ENCODE data around the gene ZMYND8. TPM values are rescaled to one million over a fixed set of nuclear protein-coding genes. Genes with fewer than 3 reads are reported as not detected.

The ZMYND8 gene
- polyA plus RNA-seq, 3 donors: 1.4 to 13.8 (median 5.8) TPM

- no peak overlapping the region for H3K4me3 ChIP-seq (replicated peaks in 1 of 3; ENCODE audit: low read depth in 2 of 3, low read length in 3 of 3)
- Mint-ChIP-seq H3K27ac (peak overlapping the region in 1 of 7 donors; percentile 46), H3K27me3 (ENCODE audit: low read depth in 3 of 3) (peaks cover 0 to 2% (median 0%) of the 10 kb centered on the region in 3 donors), H3K4me1 (no peaks in the 10 kb centered on the region), H3K4me3 (no peak overlapping the region), H3K9me3 (no peaks in the 10 kb centered on the region), H3K36me3 (peaks cover 70 to 99% of the 10 kb centered on the region in 2 donors)
- H3K27ac ChIP-seq (ENCODE audit: low read depth in 1 of 2, low read length in 2 of 2): no peak overlapping the region
- H3K4me1 ChIP-seq (ENCODE audit: control insufficient read depth in 1 of 2, insufficient read depth in 2 of 2, low read length in 2 of 2): no peaks in the 10 kb centered on the region
- no peak for TF ChIP-seq CTCF (IDR thresholded peaks at IDR 0.05)
- no peak overlapping the region for H2AFZ ChIP-seq (ENCODE audit: insufficient read depth, low read depth, low read length, poor library complexity, severe bottlenecking)
- no peaks in the 10 kb centered on the region for H3K27me3 ChIP-seq (ENCODE audit: control insufficient read depth in 2 of 2, insufficient read depth in 2 of 2, low read length in 2 of 2)
- no peak overlapping the region for H3K4me2 ChIP-seq (replicated peaks; ENCODE audit: extremely low read depth, low read length, poor library complexity, severe bottlenecking)
- no peak for DNase-seq
- H3K79me2 ChIP-seq (ENCODE audit: insufficient read depth, low read length): no peaks in the 10 kb centered on the region
- peaks cover 11% of the 10 kb centered on the region for H4K20me1 ChIP-seq (ENCODE audit: insufficient read depth, low read length)
- no peak overlapping the region for H3K9ac ChIP-seq (ENCODE audit: insufficient read depth, low read length, poor library complexity, severe bottlenecking)
- WGBS (ENCODE audit: insufficient coverage): 94% methylated on average over 3 of the region's 4 CpGs
- peaks cover 85 to 97% of the 10 kb centered on the region in 2 donors for H3K36me3 ChIP-seq (replicated peaks in 1 of 2; ENCODE audit: control insufficient read depth in 1 of 2, insufficient read depth in 2 of 2, low read length in 2 of 2)
- H3K9me3 ChIP-seq (replicated peaks in 1 of 2; ENCODE audit: control insufficient read depth in 1 of 2, insufficient read depth in 1 of 2, low read length in 2 of 2): no peaks in the 10 kb centered on the region
- intact Hi-C loops (cut with micrococcal nuclease): no loop called here
Measured at GRCh38 chr20:47250360-47250759, 106.1 kb downstream of the ZMYND8 start.

GRCh38 chr20:47249913-47250312 is 106.6 kb downstream of the ZMYND8 start:
- Histone ChIP-seq H3K4me2 (replicated peaks; ENCODE audit: extremely low read depth, low read length, poor library complexity, severe bottlenecking) (no peak overlapping the region), H3K79me2 (ENCODE audit: insufficient read depth, low read length) (no peaks in the 10 kb centered on the region), H3K4me1 (ENCODE audit: control insufficient read depth in 1 of 2, insufficient read depth in 2 of 2, low read length in 2 of 2) (no peaks in the 10 kb centered on the region), H3K9me3 (replicated peaks in 1 of 2; ENCODE audit: control insufficient read depth in 1 of 2, insufficient read depth in 1 of 2, low read length in 2 of 2) (no peaks in the 10 kb centered on the region), H3K27me3 (ENCODE audit: control insufficient read depth in 2 of 2, insufficient read depth in 2 of 2, low read length in 2 of 2) (no peaks in the 10 kb centered on the region), H3K9ac (ENCODE audit: insufficient read depth, low read length, poor library complexity, severe bottlenecking) (no peak overlapping the region), H4K20me1 (ENCODE audit: insufficient read depth, low read length) (peaks cover 11% of the 10 kb centered on the region), H2AFZ (ENCODE audit: insufficient read depth, low read depth, low read length, poor library complexity, severe bottlenecking) (no peak overlapping the region), H3K27ac (ENCODE audit: low read depth in 1 of 2, low read length in 2 of 2) (no peak overlapping the region), H3K4me3 (replicated peaks in 1 of 3; ENCODE audit: low read depth in 2 of 3, low read length in 3 of 3) (no peak overlapping the region), H3K36me3 (replicated peaks in 1 of 2; ENCODE audit: control insufficient read depth in 1 of 2, insufficient read depth in 2 of 2, low read length in 2 of 2) (peaks cover 90 to 99% of the 10 kb centered on the region in 2 donors)
- WGBS (ENCODE audit: insufficient coverage): 98% methylated on average over 4 of the region's 4 CpGs
- intact Hi-C loops (cut with micrococcal nuclease): no loop called here
- Mint-ChIP-seq H3K36me3 (peaks cover 72 to 100% of the 10 kb centered on the region in 2 donors), H3K9me3 (no peaks in the 10 kb centered on the region), H3K4me1 (no peaks in the 10 kb centered on the region), H3K27ac (peak overlapping the region in 1 of 7 donors; percentile 46), H3K4me3 (no peak overlapping the region), H3K27me3 (ENCODE audit: low read depth in 3 of 3) (peaks cover 0 to 2% (median 0%) of the 10 kb centered on the region in 3 donors)
- TF ChIP-seq CTCF (IDR thresholded peaks at IDR 0.05): no peak
- no peak for DNase-seq

All from CD14-positive monocyte (primary cell).